Psoas muscle (tissue), 8 donors: Measurements from ENCODE around the gene METRNL. TPM values are rescaled to one million over a fixed set of nuclear protein-coding genes. Genes with fewer than 3 reads are reported as not detected.
"Not testable (repeated sequence)": the region's sequence is repeated elsewhere in the genome, so short reads cannot be mapped to it uniquely, and the experiment has no call there.

Source experiments
- ATAC-seq, 4 donors: fragments of 200-7000 bp; cut with Tn5 transposase; one replicate each; pipeline ENCODE4 v1.9.1; 2020; ENCODE audit warnings: moderate library complexity in 3 of 4, mild to moderate bottlenecking in 2 of 4
- DNase-seq, 2 donors: peaks; one replicate each; pipeline ENCODE4 v3.0.0-alpha.2; 2020
- H3K27ac ChIP-seq: fragments of 200-600 bp; one replicate; pipeline ENCODE4 v1.8.0; 2022
- H3K27me3 ChIP-seq, 3 donors: fragments of 200-600 bp in 1 of 3; one replicate each; pipeline versions ENCODE4 v1.6.1 to v1.8.0; 2013 to 2022; ENCODE audit warnings: low read length in 2 of 3, mild to moderate bottlenecking in 2 of 3, moderate library complexity in 1 of 3; ENCODE audit not compliant: insufficient read depth in 3 of 3
- H3K36me3 ChIP-seq, 2 donors: fragments of 200-600 bp in 1 of 2; one replicate each; pipeline versions ENCODE4 v1.6.1 to v1.8.0; 2013 to 2022; ENCODE audit warnings: low read depth in 1 of 2, mild to moderate bottlenecking in 1 of 2, moderate library complexity in 1 of 2; ENCODE audit not compliant: insufficient read depth in 1 of 2
- H3K4me1 ChIP-seq: fragments of 200-600 bp; one replicate; pipeline ENCODE4 v1.8.0; 2022
- H3K4me3 ChIP-seq: fragments of 200-600 bp; one replicate; pipeline ENCODE4 v1.8.0; 2022; ENCODE audit warnings: mild to moderate bottlenecking
- H3K9me3 ChIP-seq: fragments of 200-600 bp; one replicate; pipeline ENCODE4 v1.8.0; 2022
- CTCF ChIP-seq: fragments of 200-600 bp; IDR thresholded peaks from one replicate; pipeline ENCODE4 v1.8.0; 2022; ENCODE audit warnings: antibody characterized with exemption
- WGBS, 3 donors: extraction: QIAGEN DNeasy Blood & Tissue Kit; methylation state at CpG; one replicate each; pipeline versions ENCODE4 v1.1.6 to v1.1.7; 2013; 5-methylcytosine and 5-hydroxymethylcytosine counted together
- intact Hi-C, 2 donors: fragments of 100-400 bp; cut with DNase I; formaldehyde crosslinking; loops; one replicate each; pipeline versions ENCODE4 v1.11.0 to v1.14.2; 2022
- polyA plus RNA-seq, 3 donors: library from polyadenylated mRNA; stranded (reverse); fragments of 200-250 nt; gene quantifications; one replicate each; pipeline ENCODE4 v1.2.3, GENCODE V29; 2013
- total RNA-seq, 4 donors: library from RNA; stranded (reverse); fragmentation: NEBNext Ultra II Directional in 2 of 4; extraction: Animal tissue kit (Norgen Biotek cat#: 25700) in 2 of 4; gene quantifications; one replicate each; pipeline versions ENCODE4 v1.2.1 to v1.2.4, GENCODE V29; 2021 to 2023
- donor health status: healthy with polysubstance abuse.
- donor health status: DM: no; HTN: no; CAD: no; lungs with moderate emphysema.
- donor health status: Bipolar disorder and iron deficiency.
- donor health status: healthy.
- donor health status: DM: yes; HTN: yes; CAD: no.
- donor health status: DM: no; HTN: no; CAD: no.
- donor health status: DM: no; HTN: no; CAD: no.
- donor health status: DM: yes; HTN: yes; CAD: no.

METRNL gene
- total and polyA plus RNA-seq, 7 donors, result 6.7 to 81.7 (median 12.1) TPM

DNA sequence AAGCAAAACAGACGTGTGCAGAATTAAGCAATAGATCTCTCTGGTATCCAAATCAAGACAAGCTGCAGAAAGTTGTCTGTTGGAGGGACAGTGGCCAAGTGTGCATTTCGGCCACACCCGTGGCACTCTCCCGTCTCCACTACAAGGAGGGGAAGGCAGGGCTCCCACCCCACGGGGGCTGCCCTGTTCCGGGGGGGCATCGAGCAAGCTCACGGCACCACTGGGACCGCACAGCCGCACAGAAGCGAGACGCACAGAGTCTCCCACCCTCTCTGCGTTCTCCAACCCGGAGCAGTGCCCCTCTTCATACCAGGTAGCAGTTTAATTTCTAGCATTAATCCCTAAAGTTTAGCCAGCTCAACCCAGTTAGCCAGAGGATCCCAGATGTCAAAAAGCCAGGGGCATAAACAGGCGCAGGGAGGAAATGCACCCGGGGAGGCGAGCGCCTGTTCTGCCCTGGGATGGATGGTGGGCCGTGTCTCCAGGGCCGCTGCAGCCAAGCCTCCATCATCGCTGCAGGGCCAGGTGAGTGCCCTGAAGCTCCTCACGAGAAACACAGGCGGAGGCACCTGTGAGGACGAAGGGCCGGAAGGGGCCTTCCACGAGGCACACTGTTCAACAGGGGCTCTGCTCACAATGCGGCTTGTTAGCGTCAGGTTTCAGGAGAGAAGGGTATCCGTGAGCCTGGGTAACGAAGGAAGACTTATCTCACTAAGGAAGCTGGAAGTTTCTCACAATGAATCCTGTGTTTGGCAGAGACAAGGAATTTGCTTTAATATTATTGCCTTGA is 42.1 kb upstream of the METRNL start:
- Histone ChIP-seq H3K27ac (no peak overlapping the region), H3K36me3 (peaks cover 0 to 20% of the 10 kb centered on the region in 2 donors), H3K9me3 (peaks cover 13% of the 10 kb centered on the region), H3K4me3 (no peak overlapping the region), H3K4me1 (no peaks in the 10 kb centered on the region), H3K27me3 (no peaks in the 10 kb centered on the region)
- DNase-seq, result no peak
- intact Hi-C loops, result no loop called here
- no peak for ATAC-seq
- no peak for TF ChIP-seq CTCF
- 81 to 88% (median 84%) methylated on average over 30 of the region's 30 CpGs for WGBS, 3 donors

GRCh38 chr17:83037874-83038165 is 41.6 kb upstream of the METRNL start:
- H3K9me3 ChIP-seq, result peaks cover 13% of the 10 kb centered on the region
- no peaks in the 10 kb centered on the region for H3K27me3 ChIP-seq
- no peak for ATAC-seq
- H3K4me1 ChIP-seq, result no peaks in the 10 kb centered on the region
- peaks cover 0 to 16% of the 10 kb centered on the region in 2 donors for H3K36me3 ChIP-seq
- 88 to 90% (median 89%) methylated on average over 9 of the region's 9 CpGs for WGBS, 3 donors
- no peak overlapping the region for H3K27ac ChIP-seq
- intact Hi-C loops, result no loop called here
- TF ChIP-seq CTCF, result no peak
- no peak for DNase-seq
- H3K4me3 ChIP-seq, result no peak overlapping the region

- intact Hi-C loops, H3K27me3 ChIP-seq, ATAC-seq, H3K4me1 ChIP-seq, DNase-seq, H3K4me3 ChIP-seq, H3K27ac ChIP-seq: not testable (repeated sequence)
- H3K9me3 ChIP-seq, result peaks cover 13% of the 10 kb centered on the region
- peaks cover 0 to 18% of the 10 kb centered on the region in 2 donors for H3K36me3 ChIP-seq
- WGBS, 3 donors, result 89 to 95% (median 94%) methylated on average over 12 of the region's 24 CpGs
These were observed 40.4 kb upstream of the METRNL start for GRCh38 chr17:83038983-83039382.

- Histone ChIP-seq H3K36me3 (peaks cover 0 to 18% of the 10 kb centered on the region in 2 donors), H3K4me1 (no peaks in the 10 kb centered on the region), H3K4me3 (no peak overlapping the region), H3K9me3 (peaks cover 13% of the 10 kb centered on the region), H3K27me3 (no peaks in the 10 kb centered on the region), H3K27ac (no peak overlapping the region)
- DNase-seq (no peak), ATAC-seq (no peak)
- WGBS, 3 donors, result 97 to 98% (median 98%) methylated on average over 3 of the region's 3 CpGs
- intact Hi-C loops, result no loop called here
- no peak for TF ChIP-seq CTCF
These were observed 38.1 kb upstream of the METRNL start for GRCh38 chr17:83041305-83041704.

DNA sequence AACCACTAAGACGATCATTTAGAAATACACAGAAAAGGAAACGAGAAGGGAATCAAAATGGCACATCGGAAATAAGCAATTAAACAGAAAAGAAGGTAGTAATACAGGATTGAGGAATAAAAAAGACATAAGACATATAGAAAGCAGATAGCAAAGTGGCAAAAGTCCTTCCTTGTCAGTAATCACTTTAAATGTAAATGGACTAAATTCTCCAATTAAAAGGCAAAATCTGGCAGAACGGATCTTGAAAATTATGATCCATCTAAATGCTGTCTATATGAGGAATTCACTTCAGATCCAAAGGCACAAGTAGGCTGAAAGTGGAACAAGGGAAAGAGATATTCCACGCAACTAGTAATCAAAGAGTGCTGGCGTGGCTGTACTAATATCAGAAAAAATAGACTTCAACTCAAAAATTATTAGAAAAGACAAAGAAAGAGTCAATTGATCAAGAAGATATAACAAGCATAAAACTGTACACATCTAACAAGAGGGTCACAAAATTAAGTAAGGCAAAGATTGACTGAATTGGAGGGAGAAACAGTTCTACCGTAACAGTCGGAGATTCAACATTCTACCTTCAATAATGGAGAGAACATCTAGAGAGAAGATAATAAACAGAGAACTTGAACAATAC is 36.8 kb upstream of the METRNL start:
- Histone ChIP-seq H3K27ac (no peak overlapping the region), H3K4me3 (no peak overlapping the region), H3K4me1 (no peaks in the 10 kb centered on the region), H3K9me3 (peaks cover 13% of the 10 kb centered on the region), H3K36me3 (peaks cover 0 to 30% of the 10 kb centered on the region in 2 donors), H3K27me3 (no peaks in the 10 kb centered on the region)
- ATAC-seq (no peak), DNase-seq (no peak)
- 91 to 93% (median 92%) methylated on average over 8 of the region's 8 CpGs for WGBS, 3 donors
- TF ChIP-seq CTCF, result no peak
- intact Hi-C loops, result no loop called here

- H3K4me3 ChIP-seq, intact Hi-C loops, ATAC-seq, H3K4me1 ChIP-seq, DNase-seq, H3K27ac ChIP-seq, H3K27me3 ChIP-seq: not testable (repeated sequence)
- H3K36me3 ChIP-seq, result peaks cover 0 to 30% of the 10 kb centered on the region in 2 donors
- H3K9me3 ChIP-seq, result peaks cover 13% of the 10 kb centered on the region
- WGBS, 3 donors, result 98 to 99% (median 98%) methylated on average over 18 of the region's 18 CpGs
These were observed 34.9 kb upstream of the METRNL start for GRCh38 chr17:83044479-83044878.
